GM12865 (cell line): ENCODE results near the gene NFE2L2.
"Not testable (repeated sequence)": the region's sequence is repeated elsewhere in the genome, so short reads cannot be mapped to it uniquely, and the experiment has no call there.

ENCODE experiments used
- DNase-seq: peaks from one replicate; pipeline ENCODE4 v3.0.0; 2010; ENCODE audit warnings: low read depth
- H3K4me3 ChIP-seq: 2 replicates; pipeline ENCODE4 v1.5.1; 2011; ENCODE audit warnings: mild to moderate bottlenecking, low read depth, low read length, control low read depth
- CTCF ChIP-seq: IDR thresholded peaks from 2 replicates; pipeline ENCODE4 v1.5.1; 2011; ENCODE audit warnings: low read length, control low read depth, low read depth, inconsistent platforms; ENCODE audit not compliant: insufficient read depth; ENCODE audit errors: missing control alignments

NFE2L2 gene

DNA sequence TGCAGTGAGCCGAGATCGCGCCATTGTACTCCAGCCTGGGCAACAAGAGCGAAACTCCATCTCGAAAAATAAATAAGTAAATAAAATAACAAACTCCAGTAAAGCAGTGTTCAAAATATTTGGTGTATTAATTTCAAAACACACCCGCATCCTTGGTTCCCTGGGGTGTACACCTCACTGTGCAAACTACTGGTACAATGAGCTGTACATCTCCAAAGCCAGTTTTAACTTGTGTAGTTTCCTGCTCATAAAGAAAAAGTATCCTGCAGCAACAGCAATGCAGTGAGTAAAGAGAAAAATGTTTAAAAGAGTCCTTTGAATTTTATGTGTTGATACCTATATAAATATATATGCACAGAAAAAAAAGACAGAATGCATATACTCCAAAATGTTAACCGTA lies 4.4 kb upstream of the NFE2L2 start:
- no peak overlapping the region for H3K4me3 ChIP-seq
- no peak for TF ChIP-seq CTCF
- no peak for DNase-seq

- no peak for TF ChIP-seq CTCF
- no peak overlapping the region for H3K4me3 ChIP-seq
- no peak for DNase-seq
These were observed 3.8 kb upstream of the NFE2L2 start for GRCh38 chr2:177268187-177268871.

GRCh38 chr2:177266955-177267354 lies 2.4 kb upstream of the NFE2L2 start:
- not testable (repeated sequence) for H3K4me3 ChIP-seq

GRCh38 chr2:177265824-177266817 lies 1.6 kb upstream of the NFE2L2 start:
- peak; percentile 43 for DNase-seq
- TF ChIP-seq CTCF: no peak
- peak overlapping the region; percentile 91 for H3K4me3 ChIP-seq

More at GRCh38 chr2:177266955-177267354, 2.4 kb upstream of the NFE2L2 start:
- not testable (repeated sequence) for DNase-seq

DNA sequence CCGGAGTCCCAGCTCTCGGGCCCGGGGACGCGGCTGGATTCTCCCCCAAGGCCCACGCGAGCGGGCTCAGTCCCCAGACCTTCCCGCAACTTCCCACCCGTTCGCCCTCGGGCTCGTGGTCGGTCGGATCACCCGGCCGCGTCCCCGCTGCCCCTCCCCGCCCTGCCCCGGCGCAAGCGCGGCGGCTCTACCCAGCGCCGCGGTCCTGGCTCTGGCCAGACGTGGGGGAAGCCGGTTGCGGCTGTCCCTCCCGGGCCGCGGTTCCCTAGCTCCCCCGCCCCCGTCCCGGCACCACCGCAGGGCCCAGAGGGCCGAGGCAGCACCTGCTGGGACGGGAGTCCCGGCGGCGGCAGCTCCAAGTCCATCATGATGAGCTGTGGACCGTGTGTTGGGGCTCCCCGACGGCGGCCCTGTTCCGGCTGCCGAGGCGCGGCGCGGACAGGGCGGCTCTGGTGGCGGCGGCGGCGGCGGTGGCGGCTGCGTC lies 276 bp downstream of the NFE2L2 start:
- TF ChIP-seq CTCF: no peak
- DNase-seq: no peak
- peak overlapping the region; percentile 91 for H3K4me3 ChIP-seq

GRCh38 chr2:177263451-177264208 lies 897 bp downstream of the NFE2L2 start:
- H3K4me3 ChIP-seq: peak overlapping the region; percentile 91
- TF ChIP-seq CTCF: peak; percentile 90
- peak; percentile 97 for DNase-seq

DNA sequence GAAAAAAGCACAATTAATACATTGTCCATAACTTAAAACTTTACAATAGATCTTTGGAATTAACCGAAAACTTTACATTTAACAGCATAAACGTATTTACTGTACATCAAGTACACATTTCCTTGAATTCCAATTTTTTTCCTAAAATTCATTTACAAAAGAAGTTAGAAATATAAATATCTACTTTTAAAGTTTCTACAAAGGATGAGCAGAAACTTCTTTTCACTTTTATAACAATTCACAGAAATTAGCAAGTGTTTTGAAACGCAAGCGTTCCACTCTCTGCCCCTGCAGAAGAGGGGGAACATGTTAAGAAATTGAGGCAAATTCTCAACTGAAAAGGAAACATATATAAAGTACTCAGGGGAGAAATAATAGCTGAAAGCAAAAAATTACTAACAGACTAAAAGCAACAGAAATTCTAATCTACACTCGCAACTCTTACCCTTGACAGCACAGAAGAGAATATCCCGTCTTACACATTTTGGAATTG lies 1.5 kb downstream of the NFE2L2 start:
- peak overlapping the region; percentile 91 for H3K4me3 ChIP-seq
- no peak for DNase-seq
- TF ChIP-seq CTCF: no peak
